Stimulated activated CD8-positive, alpha-beta memory T cell treated with anti-CD3 and anti-CD28 coated beads, Interleukin-7, amount 100 ng/mL, for 4 hours (primary cell): Measurements from ENCODE around the gene ZC2HC1C.
A peak's percentile ranks its signal among the peaks of the same experiment; 100 is the strongest.
"Not testable (repeated sequence)": the region's sequence is repeated elsewhere in the genome, so short reads cannot be mapped to it uniquely, and the experiment has no call there.

Experiments
- DNase-seq, 2 donors: peaks; one replicate each; pipeline ENCODE4 v3.0.0-alpha.2; 2020; ENCODE audit warnings: low read depth in 2 of 2

The ZC2HC1C gene

GRCh38 chr14:75091251-75091650, 21.8 kb downstream of the ZC2HC1C start:
- DNase-seq = no peak

- no peak for DNase-seq
Observed at GRCh38 chr14:75092698-75093097, 23.3 kb downstream of the ZC2HC1C start.

- DNase-seq = no peak
Observed at GRCh38 chr14:75094896-75095295, 25.5 kb downstream of the ZC2HC1C start.

- DNase-seq = no peak
Observed at GRCh38 chr14:75095690-75096089, 26.2 kb downstream of the ZC2HC1C start.

GRCh38 chr14:75096959-75097358, 27.5 kb downstream of the ZC2HC1C start:
- no peak for DNase-seq

- no peak for DNase-seq
Observed at GRCh38 chr14:75098212-75098611, 28.8 kb downstream of the ZC2HC1C start.

GRCh38 chr14:75098682-75099081, 29.2 kb downstream of the ZC2HC1C start:
- no peak for DNase-seq

GRCh38 chr14:75101491-75101890, 32.0 kb downstream of the ZC2HC1C start:
- DNase-seq = no peak

- DNase-seq = no peak
Observed at GRCh38 chr14:75107186-75107585, 37.7 kb downstream of the ZC2HC1C start.

GRCh38 chr14:75109877-75110276, 40.4 kb downstream of the ZC2HC1C start:
- DNase-seq = no peak

- no peak for DNase-seq
Observed at GRCh38 chr14:75113932-75114539, 44.6 kb downstream of the ZC2HC1C start.

GRCh38 chr14:75119056-75119455, 49.6 kb downstream of the ZC2HC1C start:
- DNase-seq = no peak

- no peak for DNase-seq
Observed at GRCh38 chr14:75120541-75121291, 51.3 kb downstream of the ZC2HC1C start.

- no peak for DNase-seq
Observed at GRCh38 chr14:75121552-75121951, 52.1 kb downstream of the ZC2HC1C start.

- no peak for DNase-seq
Observed at GRCh38 chr14:75123991-75124390, 54.5 kb downstream of the ZC2HC1C start.

- no peak for DNase-seq
Observed at GRCh38 chr14:75125617-75126016, 56.2 kb downstream of the ZC2HC1C start.

GRCh38 chr14:75126121-75126544, 56.7 kb downstream of the ZC2HC1C start:
- DNase-seq = no peak

GRCh38 chr14:75126679-75127473, 57.4 kb downstream of the ZC2HC1C start, which contains the start of gene NEK9:
Gene NEK9, minus strand, starts transcription at chr14:75127048. Its CDS starts 127 bp downstream, at chr14:75126921.
- DNase-seq = peak; percentile 80 to 81

- not testable (repeated sequence) for DNase-seq
Observed at GRCh38 chr14:75127474-75127820, 58.0 kb downstream of the ZC2HC1C start.

- no peak for DNase-seq
Observed at GRCh38 chr14:75127903-75128595, 58.6 kb downstream of the ZC2HC1C start.

- no peak for DNase-seq
Observed at GRCh38 chr14:75128596-75128990, 59.2 kb downstream of the ZC2HC1C start.
